WI38 (cell line): ENCODE data around the gene ZNF546.
"Not testable (repeated sequence)": the region's sequence is repeated elsewhere in the genome, so short reads cannot be mapped to it uniquely, and the experiment has no call there.

Experiments used
- H3K4me3 ChIP-seq: 2 replicates; pipeline ENCODE4 v1.5.1; 2011; ENCODE audit warnings: low read depth, mild to moderate bottlenecking, control low read depth, low read length
- TF ChIP-seq, protein P1 (sequence below): IDR thresholded peaks from 2 replicates; pipeline ENCODE4 v1.5.1; 2012; ENCODE audit warnings: low read depth, mild to moderate bottlenecking, control low read depth, low read length

The ZNF546 gene

DNA sequence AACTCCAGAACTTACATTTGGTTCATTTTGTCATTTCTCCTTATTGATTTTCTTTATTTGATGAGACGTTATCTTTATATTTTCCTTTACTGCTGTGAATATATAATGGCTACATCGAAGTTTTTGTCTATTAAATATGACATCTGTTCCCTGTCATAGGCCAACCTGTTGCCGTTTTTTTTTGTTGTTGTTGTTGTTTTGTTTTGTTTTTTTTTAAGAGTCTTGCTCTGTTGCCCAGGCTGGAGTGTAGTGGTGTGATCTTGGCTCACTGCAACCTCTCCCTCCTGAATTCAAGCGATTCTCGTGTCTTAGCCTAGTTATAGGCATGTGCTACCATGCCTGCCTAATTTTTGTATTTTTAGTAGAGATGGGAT, 29.7 kb downstream of the ZNF546 start:
- H3K4me3 ChIP-seq: no peak overlapping the region
- TF ChIP-seq, protein P1, sequence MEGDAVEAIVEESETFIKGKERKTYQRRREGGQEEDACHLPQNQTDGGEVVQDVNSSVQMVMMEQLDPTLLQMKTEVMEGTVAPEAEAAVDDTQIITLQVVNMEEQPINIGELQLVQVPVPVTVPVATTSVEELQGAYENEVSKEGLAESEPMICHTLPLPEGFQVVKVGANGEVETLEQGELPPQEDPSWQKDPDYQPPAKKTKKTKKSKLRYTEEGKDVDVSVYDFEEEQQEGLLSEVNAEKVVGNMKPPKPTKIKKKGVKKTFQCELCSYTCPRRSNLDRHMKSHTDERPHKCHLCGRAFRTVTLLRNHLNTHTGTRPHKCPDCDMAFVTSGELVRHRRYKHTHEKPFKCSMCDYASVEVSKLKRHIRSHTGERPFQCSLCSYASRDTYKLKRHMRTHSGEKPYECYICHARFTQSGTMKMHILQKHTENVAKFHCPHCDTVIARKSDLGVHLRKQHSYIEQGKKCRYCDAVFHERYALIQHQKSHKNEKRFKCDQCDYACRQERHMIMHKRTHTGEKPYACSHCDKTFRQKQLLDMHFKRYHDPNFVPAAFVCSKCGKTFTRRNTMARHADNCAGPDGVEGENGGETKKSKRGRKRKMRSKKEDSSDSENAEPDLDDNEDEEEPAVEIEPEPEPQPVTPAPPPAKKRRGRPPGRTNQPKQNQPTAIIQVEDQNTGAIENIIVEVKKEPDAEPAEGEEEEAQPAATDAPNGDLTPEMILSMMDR: no peak

DNA sequence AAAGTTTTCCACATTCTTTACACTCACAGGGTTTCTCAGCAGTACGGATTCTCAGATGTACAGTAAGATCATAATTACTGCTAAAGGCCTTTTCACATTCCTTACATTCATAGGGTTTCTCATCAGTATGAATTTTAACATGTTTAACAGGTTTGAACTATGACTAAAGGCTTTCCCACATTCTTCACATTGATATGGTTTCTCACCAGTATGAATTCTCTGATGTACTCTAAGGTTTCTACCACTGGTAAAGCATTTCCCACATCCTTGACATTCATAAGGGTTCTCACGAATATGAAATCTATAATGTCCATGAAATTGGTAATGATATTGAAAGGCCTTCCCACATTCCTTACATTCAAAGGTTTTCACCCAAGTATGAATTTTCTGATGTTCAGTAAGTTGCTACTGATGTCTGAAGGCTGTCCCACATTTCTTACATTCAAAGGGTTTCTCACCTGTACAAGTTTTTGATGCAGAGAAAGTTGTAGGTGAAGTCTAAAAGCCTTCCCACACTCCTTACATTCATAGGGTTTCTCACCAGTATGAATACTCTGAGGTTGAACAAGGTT, 37.2 kb downstream of the ZNF546 start:
- TF ChIP-seq, protein P1: no peak
- no peak overlapping the region for H3K4me3 ChIP-seq

DNA sequence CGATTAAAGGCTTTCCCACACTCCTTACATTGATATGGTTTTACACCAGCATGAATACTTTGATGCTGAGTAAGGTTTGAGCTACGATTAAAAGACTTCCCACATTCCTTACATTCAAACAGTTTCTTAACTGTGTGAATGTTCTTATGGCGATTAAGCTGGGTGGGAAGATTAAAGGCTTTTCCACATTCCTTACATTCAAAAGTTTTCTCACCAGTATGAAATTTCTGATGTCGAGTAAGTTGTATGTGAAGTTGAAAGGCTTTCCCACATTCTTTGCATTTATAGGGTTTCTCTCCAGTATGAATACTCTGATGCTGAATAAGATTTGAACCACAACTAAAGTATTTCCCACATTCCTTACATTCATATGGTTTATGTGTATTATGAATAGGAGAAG, 39.1 kb downstream of the ZNF546 start:
- TF ChIP-seq, protein P1: no peak
- no peak overlapping the region for H3K4me3 ChIP-seq

DNA sequence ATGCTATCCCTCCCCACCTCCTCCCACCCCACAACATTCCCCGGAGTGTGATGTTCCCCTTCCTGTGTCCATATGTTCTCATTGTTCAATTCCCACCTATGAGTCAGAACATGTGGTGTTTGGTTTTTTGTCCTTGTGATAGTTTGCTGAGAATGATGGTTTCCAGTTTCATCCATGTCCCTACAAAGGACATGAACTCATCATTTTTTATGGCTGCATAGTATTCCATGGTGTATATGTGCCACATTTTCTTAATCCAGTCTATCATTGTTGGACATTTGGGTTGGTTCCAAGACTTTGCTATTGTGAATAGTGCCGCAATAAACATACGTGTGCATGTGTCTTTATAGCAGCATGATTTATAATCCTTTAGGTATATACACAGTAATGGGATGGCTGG, 41.2 kb downstream of the ZNF546 start:
- H3K4me3 ChIP-seq: not testable (repeated sequence)

DNA sequence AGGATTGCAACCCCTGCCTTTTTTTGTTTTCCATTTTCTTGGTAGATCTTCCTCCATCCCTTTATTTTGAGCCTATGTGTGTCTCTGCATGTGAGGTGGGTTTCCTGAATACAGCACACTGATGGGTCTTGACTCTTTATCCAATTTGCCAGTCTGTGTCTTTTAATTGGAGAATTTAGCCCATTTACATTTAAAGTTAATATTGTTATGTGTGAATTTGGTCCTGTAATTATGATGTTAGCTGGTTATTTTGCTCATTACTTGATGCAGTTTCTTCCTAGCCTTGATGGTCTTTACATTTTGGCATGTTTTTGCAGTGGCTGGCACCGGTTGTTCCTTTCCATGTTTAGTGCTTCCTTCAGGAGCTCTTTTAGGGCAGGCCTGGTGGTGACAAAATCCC, 44.9 kb downstream of the ZNF546 start:
- not testable (repeated sequence) for H3K4me3 ChIP-seq

DNA sequence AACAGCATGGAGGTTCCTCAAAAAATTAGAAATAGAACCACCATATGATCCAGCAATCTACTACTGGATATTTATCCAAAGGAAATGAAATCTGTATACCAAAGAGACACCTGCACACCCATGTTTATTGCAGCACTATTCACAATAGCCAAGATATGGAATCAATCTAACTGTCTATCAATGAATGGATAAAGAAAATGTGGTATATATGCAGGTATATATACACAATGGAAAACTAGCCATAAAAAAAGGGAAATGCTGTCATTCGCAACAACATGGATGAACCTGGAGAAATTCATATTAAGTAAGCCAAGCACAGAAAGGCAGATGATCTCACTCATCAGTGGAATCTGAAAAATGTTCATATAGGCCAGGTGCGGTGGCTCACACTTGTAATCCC, 56.6 kb downstream of the ZNF546 start:
- TF ChIP-seq, protein P1: no peak

DNA sequence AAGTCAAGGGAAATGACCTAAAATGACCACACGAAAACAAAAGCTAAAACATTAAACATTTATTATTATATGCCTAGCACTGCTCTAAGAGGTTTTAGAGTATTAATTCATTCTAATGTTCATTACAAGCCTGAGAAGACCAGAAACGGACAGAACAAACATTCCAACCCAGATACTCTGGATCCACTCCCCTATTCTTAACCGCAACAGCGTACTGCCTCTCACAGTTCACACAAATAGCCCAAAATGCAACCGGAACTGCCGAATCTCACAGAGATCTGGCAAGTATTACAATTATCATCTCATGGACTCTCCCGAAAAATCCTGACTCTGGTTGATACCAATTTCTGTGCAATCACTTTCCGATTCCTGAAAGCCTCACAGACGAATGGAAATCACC, 57.8 kb downstream of the ZNF546 start:
- H3K4me3 ChIP-seq: no peak overlapping the region
- TF ChIP-seq, protein P1: no peak

More for the DNA sequence above, 56.6 kb downstream of the ZNF546 start:
- H3K4me3 ChIP-seq: no peak overlapping the region

DNA sequence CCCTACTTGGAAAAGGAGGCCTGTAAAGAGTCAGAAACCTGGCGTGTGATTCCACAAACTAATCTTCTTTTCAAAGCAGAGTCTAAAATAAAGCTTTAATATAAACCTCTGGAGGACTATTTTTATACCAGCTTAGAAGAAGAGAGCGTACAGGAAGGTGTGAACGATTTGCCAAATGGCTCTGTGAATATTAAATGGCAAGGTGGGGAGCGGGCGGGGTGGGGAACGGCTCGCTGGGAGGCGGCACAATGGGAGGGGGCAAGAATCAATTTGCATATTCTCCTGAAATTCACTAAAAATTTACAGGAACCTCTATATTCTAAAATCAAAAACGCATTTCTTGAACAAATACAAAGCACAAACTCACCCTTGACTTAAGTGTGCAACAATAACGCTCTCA, 58.2 kb downstream of the ZNF546 start:
- peak overlapping the region; percentile 73 for H3K4me3 ChIP-seq
- TF ChIP-seq, protein P1: no peak
